Neutrophil (primary cell): Measurements from ENCODE around the gene IER3.

Experiments used
- H3K27ac ChIP-seq: fragments of 200-600 bp; sonication (generic); 2 replicates; pipeline ENCODE4 v1.5.1; 2016; ENCODE audit warnings: mild to moderate bottlenecking, moderate library complexity
- H3K27me3 ChIP-seq: fragments of 200-600 bp; sonication (generic); 2 replicates; pipeline ENCODE4 v1.6.0; 2016; ENCODE audit warnings: mild to moderate bottlenecking
- H3K36me3 ChIP-seq: fragments of 200-600 bp; sonication (generic); 2 replicates; pipeline ENCODE4 v1.5.1; 2017
- H3K4me1 ChIP-seq, 2 experiments: fragments of 200-600 bp in 1 of 2; sonication (generic) in 1 of 2; 1 replicate in 1 of 2; 2 replicates in 1 of 2; pipeline versions ENCODE4 v1.5.1 to v1.6.1; 2013 to 2016; ENCODE audit warnings: low read depth in 1 of 2, low read length in 1 of 2, mild to moderate bottlenecking in 1 of 2, moderate library complexity in 1 of 2; ENCODE audit not compliant: control insufficient read depth in 1 of 2, insufficient read depth in 1 of 2
- H3K4me3 ChIP-seq, 2 experiments: fragments of 200-600 bp in 1 of 2; sonication (generic) in 1 of 2; 1 replicate in 1 of 2; 2 replicates in 1 of 2; pipeline ENCODE4 v1.5.1; 2013 to 2016; ENCODE audit warnings: low read depth in 1 of 2, low read length in 1 of 2, mild to moderate bottlenecking in 1 of 2, moderate library complexity in 1 of 2
- H3K9me3 ChIP-seq: fragments of 200-600 bp; sonication (generic); 2 replicates; pipeline ENCODE4 v1.5.1; 2016
- CTCF ChIP-seq: fragments of 200-600 bp; sonication (generic); IDR thresholded peaks from 2 replicates; pipeline ENCODE4 v1.5.1; 2016; ENCODE audit warnings: antibody characterized with exemption

Gene IER3

GRCh38 chr6:30754631-30755030 is 10.3 kb upstream of the IER3 start:
- H3K27me3 ChIP-seq = peaks cover 4% of the 10 kb centered on the region
- peaks cover 25 to 31% of the 10 kb centered on the region in 2 experiments for H3K4me1 ChIP-seq
- TF ChIP-seq CTCF = no peak
- H3K27ac ChIP-seq = no peak overlapping the region
- no peaks in the 10 kb centered on the region for H3K9me3 ChIP-seq
- no peak overlapping the region for H3K4me3 ChIP-seq
- H3K36me3 ChIP-seq = no peaks in the 10 kb centered on the region

- H3K9me3 ChIP-seq = no peaks in the 10 kb centered on the region
- peak overlapping the region; percentile 22 for H3K27ac ChIP-seq
- H3K27me3 ChIP-seq = peaks cover 4% of the 10 kb centered on the region
- H3K4me3 ChIP-seq = no peak overlapping the region
- peaks cover 14 to 20% of the 10 kb centered on the region in 2 experiments for H3K4me1 ChIP-seq
- TF ChIP-seq CTCF = no peak
- no peaks in the 10 kb centered on the region for H3K36me3 ChIP-seq
Observed at GRCh38 chr6:30752157-30752927, 8.0 kb upstream of the IER3 start.

- no peak overlapping the region for H3K27ac ChIP-seq
- no peaks in the 10 kb centered on the region for H3K9me3 ChIP-seq
- no peaks in the 10 kb centered on the region for H3K36me3 ChIP-seq
- no peak for TF ChIP-seq CTCF
- peaks cover 9 to 20% of the 10 kb centered on the region in 2 experiments for H3K4me1 ChIP-seq
- peaks cover 4% of the 10 kb centered on the region for H3K27me3 ChIP-seq
- no peak overlapping the region for H3K4me3 ChIP-seq
Observed at GRCh38 chr6:30750379-30750668, 6.0 kb upstream of the IER3 start.

- Histone ChIP-seq H3K27me3 (no peaks in the 10 kb centered on the region), H3K4me1 (peaks cover 14 to 26% of the 10 kb centered on the region in 2 experiments), H3K36me3 (no peaks in the 10 kb centered on the region), H3K9me3 (no peaks in the 10 kb centered on the region), H3K4me3 (no peak overlapping the region), H3K27ac (no peak overlapping the region)
- TF ChIP-seq CTCF = no peak
Observed at GRCh38 chr6:30749554-30750378, 5.4 kb upstream of the IER3 start.

GRCh38 chr6:30748851-30749540 is 4.6 kb upstream of the IER3 start:
- Histone ChIP-seq H3K4me1 (peaks cover 18 to 33% of the 10 kb centered on the region in 2 experiments), H3K9me3 (no peaks in the 10 kb centered on the region), H3K27ac (no peak overlapping the region), H3K36me3 (no peaks in the 10 kb centered on the region), H3K4me3 (no peak overlapping the region), H3K27me3 (no peaks in the 10 kb centered on the region)
- no peak for TF ChIP-seq CTCF
